ENCODE data around the gene TICAM1.
"Not testable (repeated sequence)": the region's sequence is repeated elsewhere in the genome, so short reads cannot be mapped to it uniquely, and the experiment has no call there.

TICAM1 gene

DNA sequence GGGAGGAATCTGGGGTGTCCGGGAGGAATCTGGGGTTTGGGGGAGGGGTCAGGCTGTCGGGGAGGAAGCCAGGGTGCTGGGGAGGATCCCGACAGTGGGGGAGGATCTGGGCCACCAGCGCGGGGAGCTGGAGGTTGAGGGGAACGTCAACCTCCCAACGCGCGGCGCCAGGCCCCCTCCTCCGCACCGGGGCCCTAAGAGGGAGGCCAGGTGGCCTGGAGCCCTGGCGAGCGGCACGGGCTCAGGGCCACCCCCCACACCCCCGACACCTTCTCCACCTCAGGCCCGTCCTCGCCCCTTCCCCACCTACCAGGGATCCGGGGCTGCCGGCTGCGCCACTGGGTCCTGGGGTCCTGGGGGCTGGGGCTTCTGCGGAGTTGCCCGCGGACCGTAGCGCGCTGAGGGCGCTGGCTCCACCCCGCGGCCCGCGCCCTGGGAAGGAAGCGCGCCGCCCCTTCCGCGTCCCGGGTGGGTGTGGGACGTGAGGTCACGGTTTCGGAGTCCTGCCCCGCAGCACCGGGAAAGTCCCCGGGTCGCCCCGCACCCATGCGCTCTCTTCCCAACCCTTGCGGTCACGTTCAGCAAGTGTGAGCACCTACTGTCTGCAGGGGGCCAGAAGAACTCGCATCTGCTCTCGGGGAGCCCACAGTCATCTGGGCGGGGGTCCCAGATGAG is at the start of gene TICAM1:
Gene TICAM1, minus strand, starts transcription at position 409 of the 675 bp plus-strand sequence. CDS start 13,335 bp downstream, outside the sequence.
- peak; percentile 76 for DNase-seq (ENCODE audit: low spot score)

DNA sequence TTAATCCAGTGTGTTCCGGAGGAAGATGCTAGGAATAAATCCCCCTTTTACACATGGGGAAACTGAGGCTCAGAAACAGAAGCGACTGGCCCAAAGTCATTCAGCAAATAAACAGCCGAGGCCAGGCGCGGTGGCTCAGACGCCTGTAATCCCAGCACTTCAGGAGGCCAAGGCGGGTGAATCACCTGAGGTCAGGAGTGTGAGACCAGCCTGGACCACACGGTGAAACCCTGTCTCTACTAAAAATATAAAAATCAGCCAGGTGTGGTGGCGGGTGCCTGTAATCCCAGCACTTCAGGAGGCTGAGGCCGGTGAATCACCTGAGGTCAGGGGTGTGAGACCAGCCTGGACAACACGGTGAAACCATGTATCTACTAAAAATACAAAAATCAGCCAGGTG is 47.5 kb upstream of the TICAM1 start:
- DNase-seq (ENCODE audit: low spot score): no peak

DNA sequence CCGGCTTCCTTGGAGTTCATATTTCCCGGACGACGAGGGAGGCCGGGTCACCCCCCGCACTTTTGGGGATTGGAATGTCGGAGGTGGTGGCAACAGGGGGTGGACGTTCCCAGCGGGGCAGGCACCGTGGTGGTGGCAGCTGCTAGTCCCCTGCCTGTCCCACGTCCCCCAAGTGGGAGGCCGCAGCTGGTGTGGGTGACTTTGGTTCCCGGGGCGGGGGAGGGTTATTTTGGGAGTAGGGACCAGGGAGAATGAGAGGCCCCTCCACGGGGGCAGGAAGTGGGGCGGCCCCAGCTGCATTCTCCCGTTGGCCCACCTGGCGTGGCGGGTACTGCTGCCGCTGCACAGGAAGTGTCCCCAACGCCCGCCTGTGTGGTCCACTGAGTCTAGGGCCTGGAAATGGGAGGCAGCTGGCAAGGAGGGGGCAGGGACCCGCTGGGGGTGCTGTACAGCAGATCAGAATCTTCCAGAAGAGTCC is 47.0 kb upstream of the TICAM1 start:
- peak; percentile 41 for DNase-seq (ENCODE audit: low spot score)

DNA sequence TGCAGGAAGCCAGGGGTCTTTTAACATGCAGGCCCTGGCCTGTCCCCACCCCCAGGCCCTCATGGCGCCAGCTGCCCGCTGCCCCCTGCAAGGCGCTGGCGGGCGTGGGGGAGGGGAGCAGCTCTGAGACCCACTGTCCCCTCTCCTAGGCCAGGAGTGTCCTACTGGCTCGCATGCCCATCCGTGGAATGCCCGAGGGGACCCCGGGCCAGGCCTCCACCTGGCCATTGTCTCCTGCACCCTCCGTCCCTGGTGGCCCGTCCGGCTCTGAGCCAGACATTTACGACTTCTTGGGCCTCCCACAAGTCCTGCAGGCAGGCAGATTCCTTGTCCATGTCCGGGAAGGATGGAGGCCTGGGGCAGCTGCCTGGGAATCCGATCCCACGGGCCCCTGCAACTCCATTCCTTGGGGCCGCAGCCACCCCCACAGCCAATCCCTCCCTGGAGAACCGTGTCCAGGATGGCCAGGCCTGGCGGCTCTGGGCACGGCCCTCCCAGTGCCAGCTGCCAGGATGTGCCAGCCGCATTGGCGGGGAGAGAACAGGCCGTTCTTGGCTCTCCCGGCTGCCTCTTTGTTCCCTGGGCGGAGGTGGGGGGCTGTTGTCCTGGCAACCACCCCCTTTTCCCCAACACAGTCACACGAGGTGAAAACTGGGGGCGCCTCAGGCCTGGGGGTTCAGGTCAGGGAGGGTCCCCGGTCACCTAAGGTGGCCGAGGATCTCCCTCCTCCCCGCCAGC is 46.4 kb upstream of the TICAM1 start:
- no peak for DNase-seq (ENCODE audit: low spot score)

DNA sequence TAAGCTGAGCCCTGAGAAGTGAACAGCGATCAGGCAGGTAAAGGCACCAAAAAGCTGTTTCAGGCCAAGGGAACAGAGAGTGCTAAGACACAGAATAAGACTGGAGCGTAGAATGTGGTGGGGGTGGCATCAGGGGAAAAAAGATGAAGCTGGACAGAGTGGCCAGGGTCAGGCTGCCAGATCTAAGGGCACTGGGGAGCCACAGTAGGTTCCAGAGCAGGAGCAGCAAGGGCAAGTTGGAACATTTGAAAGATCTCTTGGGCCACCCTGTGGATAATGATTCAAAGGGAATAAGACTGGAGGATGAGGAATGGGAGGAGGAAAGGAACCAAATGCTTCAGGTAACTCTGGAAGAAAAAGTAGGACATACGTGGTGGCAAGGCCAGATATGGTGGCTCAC is 42.4 kb upstream of the TICAM1 start:
- no peak for DNase-seq (ENCODE audit: low spot score)

DNA sequence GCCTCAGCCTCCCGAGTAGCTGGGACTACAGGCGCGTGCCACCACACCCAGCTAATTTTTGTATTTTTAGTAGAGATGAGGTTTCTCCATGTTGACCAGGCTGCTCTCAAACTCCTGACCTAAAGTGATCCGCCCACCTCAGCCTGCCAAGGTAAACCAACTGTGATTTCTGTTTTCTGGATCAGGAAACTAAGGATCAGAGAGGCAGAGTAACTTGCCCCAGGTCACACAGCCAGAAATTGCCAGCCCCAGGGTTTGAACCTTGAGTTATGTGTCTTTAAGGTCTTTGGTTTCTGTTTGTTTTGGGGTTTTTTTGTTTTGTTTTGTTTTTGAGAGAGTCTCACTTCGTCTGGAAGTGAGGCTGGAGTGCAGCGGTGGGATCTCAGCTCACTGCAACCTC is 40.2 kb upstream of the TICAM1 start:
- no peak for DNase-seq (ENCODE audit: low spot score)

DNA sequence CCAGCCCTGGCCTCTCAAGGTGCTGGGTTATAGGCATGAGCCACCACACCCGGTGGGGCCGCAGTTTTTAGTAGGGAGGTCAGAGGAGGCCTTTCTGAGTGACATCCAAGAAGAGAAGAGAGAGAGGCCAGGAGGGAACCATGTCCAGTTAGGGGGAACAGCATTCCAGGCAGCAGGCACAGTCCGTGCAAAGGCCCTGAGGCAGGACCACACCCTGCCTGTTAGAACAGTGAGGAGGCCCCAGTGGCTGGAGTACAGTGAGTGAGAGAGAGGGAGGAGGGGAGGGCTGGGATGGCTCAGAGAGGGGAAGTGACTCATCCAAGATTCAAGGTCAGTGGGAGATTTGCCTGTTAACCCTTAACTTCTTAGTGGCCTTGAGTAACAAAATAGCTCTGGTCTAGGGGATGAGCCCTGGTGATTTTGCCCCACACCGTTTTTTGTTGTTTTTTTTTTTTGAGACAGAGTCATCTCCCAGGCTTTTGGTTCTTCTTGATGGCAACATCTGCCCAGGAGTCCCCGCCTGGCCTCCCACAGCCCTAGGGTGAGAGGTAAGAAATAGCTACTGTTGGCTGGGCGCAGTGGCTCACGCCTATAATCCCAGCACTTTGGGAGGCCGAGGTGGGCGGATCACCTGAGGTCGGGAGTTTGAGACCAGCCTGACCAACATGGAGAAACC is 38.7 kb upstream of the TICAM1 start:
- DNase-seq (ENCODE audit: low spot score): no peak

DNA sequence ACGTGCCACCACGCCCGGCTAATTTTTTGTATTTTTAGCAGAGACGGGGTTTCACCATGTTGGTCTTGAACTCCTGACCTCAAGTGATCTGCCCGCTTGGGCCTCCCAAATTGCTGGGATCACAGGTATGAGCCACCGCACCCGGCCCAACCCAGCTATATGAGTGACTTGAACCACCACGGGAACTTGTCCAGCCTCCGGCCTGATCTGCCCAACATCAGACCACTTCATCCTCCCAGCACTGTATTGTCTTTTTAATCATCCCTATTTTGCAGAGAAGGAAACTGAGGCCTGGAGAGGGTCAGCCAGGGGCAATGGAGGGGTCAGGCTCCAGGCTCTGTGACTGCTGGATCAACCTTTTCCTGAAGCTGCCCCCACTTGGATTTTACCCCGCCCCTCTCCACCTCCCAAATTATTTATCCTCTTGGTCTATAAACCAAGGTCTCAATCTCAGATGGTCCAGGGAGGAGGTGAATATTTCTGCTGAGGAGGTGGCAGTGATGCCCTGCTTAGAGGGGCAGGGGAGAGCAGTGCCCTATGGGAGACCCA is 36.8 kb upstream of the TICAM1 start:
- no peak for DNase-seq (ENCODE audit: low spot score)

DNA sequence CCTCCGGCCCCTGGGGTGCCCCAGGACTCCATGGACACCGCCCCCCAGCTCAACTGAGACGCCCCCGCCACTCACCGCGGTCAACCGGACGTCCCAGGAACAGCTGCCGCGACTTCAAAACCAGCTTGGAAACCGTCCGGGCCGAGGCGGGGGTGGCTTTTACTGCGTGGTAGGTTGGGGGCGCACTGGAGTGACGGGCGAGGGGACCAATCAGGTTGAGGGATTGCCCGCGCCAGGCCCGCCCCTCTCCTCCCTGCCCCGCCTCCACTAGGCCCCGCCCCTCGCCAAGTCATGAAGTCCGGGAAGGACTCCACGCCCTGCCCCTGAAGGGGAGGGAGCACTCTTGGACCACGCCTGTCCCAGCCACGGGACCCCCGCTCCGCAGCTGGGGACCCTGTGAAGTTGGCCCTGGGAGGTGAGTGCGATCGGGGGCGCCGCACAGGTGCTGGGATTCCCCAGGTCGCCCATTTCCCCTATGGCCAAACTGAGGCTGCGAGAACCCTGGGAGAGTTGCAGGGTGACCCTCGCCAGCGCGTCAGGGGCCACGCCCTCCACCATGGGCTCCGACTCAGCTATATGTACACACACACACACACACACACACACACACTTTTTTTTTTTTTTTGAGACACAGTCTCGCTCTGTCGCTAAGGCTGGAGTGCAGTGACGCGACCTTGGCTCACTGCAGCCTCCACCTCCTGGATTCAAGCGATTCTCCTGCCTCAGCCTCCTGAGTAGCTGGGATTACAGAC is 36.2 kb upstream of the TICAM1 start, which contains the start of gene PLIN3:
Gene PLIN3, minus strand, starts transcription at position 134 of the 752 bp plus-strand sequence. CDS start 6,273 bp downstream, outside the sequence.
- peak; percentile 100 for DNase-seq (ENCODE audit: low spot score)

DNA sequence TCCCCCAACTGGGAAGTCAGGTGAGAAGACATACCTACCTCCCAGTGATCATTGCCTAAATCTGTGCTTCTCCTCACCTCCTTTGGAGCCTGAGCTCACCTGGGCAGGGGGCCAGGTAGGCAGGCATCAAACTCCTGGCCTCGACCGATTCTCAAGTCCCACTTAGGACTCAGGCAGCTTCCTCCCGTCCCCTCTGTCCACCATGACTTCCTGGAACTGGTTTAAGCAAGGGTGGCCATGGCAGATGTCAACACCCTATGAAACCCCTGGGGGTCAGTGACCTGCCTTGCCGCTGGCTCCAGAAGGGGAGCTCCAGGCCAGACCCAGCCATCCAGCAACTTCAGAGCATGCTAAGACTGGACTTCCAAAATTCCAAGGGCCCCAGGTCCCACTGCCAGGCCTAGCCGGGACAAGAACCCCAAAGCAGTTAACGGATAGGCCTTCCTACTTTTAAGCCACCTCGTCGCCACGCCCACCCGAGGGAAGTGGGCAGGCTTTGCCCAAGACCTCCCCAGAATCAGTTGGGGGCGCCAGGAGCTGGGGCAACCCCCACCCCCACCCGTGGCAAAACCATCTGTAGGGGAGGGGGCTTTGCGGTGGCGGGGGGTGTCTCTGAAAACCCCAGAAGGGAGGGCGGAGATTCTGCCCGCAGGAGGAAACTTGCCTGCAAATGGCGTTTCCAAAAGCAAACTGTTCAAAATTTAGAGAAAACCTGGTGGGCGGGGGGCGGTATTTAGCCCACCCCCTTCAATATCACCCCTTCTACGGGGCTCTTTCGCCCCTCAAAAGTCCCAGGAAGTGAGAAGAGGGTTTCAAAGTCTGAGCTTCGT is 35.3 kb upstream of the TICAM1 start:
- DNase-seq (ENCODE audit: low spot score): peak; percentile 70

DNA sequence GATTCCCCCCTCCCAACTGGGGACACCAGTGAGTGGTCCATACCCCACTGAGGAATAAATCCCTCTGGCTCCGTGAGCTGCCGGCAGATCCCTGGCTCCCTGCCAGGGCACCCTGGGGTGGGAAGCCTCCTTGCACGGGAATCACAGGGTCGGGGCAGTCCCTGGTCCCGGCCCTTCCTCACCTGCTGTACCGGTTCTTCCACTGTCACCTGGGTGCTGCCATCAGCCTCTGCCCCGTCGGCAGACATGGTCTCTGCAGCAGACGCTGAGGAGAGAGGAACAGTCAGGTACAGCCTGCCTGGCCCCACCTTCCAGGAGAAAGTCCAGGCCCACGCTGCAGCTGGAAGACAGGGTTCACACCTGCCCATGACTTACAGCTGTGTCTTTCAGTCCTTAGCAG is 29.6 kb upstream of the TICAM1 start:
- no peak for DNase-seq (ENCODE audit: low spot score)

DNA sequence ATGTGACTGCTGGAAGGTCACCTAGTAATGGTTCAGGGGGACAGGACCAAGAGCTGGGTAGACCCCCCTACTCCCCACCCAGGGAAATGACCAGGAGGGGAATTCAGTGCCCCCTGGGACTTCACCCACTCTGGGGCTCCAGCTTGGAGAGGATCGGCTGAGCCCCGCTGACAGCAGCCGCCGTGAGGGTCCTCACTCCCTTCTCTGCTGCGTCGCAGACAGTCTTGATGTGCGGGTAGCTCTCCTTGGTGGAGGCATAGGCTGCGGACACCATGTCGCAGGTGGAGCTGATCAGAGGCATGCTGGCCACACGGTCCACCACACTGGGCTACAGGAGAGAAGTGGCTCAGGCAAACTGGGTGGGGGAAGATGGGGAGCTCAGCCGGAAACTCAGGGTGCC is 28.2 kb upstream of the TICAM1 start:
- DNase-seq (ENCODE audit: low spot score): no peak

DNA sequence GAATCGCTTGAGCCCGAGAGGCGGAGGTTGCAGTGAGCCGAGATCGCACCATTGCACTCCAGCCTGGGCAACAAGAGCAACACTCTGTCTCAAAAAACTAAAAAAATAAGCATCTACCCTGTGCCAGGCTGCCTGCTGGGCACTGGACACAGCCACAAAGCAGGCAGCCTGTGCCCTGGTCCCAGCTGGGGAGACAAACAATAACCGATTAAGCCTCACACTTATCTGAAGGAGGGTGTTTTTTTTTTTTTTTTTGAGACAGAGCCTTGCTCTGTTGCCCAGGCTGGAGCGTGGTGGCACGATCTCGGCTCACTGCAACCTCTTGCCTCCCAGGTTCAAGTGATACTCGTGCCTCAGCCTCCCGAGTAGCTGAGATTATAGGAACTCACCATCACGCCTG is 25.0 kb upstream of the TICAM1 start:
- DNase-seq (ENCODE audit: low spot score): not testable (repeated sequence)

DNA sequence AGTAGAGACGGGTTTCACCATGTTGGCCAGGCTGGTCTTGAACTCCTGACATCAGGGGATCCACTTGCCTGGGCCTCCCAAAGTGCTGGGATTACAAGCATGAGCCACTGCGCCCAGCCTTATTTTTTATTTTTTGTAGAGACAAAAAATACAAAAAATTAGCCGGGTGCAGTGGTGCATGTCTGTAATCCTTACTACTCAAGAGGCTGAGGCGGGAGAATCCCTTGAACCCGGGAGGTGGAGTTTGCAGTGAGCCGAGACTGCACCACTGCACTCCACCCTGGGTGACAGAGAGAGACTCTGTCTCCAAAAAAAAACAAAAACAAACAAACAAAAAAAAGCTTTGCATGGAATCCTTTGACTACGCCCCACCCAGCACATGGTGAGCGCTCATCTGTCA is 22.0 kb upstream of the TICAM1 start:
- not testable (repeated sequence) for DNase-seq (ENCODE audit: low spot score)

DNA sequence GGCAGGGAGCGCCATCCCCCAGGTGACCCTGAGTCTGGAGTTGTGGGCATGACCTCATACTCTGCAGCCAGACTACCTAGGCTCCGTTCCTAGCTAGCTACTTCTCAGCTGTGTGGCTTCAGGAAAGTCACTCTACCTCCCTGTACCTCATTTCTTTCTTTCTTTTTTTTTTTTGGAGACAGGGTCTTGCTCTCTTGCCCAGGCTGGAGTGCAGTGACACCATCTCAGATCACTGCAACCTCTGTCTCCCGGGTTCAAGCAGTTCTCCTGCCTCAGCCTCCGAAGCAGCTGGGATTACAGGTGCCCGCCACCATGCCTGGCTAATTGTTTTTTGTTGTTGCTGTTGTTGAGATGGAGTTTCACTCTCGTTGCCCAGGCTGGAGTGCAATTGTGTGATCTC is 21.0 kb upstream of the TICAM1 start:
- DNase-seq (ENCODE audit: low spot score): no peak

DNA sequence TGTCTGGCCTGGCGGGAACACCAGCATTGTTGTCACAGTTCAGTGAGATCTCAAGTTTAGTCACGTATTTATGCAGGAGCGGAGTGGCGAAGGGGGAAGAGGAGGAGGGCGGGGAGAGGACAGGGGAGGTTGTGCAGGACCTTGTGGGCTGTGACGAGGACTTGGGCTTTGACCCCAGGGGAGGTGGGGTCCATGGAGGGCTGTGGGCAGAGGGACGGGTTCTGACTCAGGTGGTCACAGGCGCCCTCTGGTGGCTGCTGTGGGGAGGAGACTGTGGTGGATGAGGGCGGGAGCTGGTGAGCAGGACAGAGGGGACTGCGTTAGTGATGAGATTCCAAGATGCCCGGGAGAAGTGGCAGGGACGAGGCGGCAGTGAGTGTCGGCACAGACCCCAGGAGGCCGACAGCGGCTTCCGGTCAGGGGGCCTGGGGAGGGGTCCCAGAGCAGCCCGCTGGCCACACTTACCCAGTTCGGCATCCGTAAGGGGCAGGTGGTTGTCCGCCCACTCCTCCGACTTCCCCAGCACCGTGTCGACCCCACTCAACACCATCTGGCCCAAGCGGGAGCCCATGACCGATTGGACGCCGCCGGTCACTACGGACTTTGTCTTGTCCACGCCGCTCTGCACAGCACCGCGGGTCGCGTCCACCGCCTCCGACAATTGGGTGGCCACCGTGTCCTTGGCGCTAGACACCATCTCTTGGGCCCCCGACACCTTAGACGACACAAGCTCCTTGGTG is 20.2 kb upstream of the TICAM1 start:
- peak; percentile 78 for DNase-seq (ENCODE audit: low spot score)

DNA sequence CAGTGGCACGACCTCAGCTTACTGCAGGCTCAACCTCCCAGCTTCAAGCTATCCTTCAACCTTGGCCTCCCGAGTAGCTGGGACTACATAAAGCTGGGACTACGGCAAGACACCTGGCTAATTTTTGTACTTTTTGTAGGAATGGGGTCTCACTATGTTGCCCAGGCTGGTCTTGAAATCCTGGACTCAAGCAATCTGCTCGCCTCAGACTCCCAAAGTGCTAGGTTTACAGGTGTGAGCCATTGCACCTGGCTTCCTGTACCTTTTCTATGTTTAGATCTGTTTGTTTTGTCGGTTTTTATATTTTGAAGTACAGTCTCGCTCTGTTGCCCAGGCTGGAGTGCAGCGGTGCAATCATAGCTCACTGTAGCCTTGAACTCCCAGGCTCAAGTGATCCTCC is 17.5 kb upstream of the TICAM1 start:
- DNase-seq (ENCODE audit: low spot score): no peak

DNA sequence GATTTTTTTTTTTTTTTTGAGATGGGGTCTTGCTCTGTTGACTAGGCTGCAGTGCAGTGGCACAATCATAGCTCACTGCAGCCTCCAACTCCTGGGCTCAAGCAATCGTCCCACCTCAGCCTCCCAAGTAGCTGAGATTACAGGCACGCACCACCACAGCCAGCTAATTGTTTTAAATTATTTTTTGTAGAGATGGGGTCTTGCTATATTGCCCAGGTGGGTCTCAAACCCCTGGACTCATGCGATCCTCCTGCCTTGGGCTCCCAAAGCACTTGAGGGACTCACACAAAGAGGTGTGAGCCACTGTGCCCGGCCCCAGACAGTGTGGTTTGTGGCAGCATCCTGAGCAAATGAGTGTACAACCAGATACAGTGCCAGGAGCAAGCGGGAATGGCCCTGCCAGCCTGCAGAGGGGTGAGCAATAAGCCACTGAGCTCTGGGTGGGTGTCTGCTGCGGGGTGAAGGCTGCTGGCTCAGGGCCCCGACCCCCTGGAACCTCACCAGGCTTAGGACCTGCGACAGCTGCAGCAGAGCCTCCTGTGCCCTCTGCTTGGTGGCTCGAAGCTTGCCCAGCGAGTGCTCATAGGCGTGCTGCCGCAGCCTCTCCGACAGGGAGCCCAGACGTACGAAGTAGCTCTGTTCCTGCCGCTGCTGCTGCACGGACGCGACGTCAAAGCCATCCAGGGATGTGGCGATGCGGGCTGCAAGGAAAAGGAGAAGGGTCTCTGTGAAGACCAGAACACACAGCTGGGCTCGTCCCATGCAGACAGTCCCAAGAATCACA is 15.9 kb upstream of the TICAM1 start:
- no peak for DNase-seq (ENCODE audit: low spot score)

DNA sequence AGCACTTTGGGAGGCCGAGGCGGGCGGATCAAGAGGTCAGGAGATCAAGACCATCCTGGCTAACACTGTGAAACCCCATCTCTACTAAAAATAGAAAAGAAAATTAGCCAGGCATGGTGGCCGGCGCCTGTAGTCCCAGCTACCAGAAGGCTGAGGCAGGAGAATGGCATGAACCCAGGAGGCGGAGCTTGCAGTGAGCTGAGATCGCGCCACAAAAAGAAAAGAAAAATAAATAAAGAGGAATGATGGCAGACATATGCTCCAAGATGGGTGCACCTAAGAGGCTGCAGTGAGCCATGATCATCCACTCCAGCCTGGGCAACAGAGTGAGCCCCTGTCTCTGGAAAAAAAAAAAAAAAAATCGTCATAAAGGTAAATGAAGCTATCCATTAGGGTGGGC is 14.5 kb upstream of the TICAM1 start:
- not testable (repeated sequence) for DNase-seq (ENCODE audit: low spot score)

Measured in germinal center (tissue), 1 donor.